ENCODE measurements around the gene XPO4.

XPO4 gene

DNA sequence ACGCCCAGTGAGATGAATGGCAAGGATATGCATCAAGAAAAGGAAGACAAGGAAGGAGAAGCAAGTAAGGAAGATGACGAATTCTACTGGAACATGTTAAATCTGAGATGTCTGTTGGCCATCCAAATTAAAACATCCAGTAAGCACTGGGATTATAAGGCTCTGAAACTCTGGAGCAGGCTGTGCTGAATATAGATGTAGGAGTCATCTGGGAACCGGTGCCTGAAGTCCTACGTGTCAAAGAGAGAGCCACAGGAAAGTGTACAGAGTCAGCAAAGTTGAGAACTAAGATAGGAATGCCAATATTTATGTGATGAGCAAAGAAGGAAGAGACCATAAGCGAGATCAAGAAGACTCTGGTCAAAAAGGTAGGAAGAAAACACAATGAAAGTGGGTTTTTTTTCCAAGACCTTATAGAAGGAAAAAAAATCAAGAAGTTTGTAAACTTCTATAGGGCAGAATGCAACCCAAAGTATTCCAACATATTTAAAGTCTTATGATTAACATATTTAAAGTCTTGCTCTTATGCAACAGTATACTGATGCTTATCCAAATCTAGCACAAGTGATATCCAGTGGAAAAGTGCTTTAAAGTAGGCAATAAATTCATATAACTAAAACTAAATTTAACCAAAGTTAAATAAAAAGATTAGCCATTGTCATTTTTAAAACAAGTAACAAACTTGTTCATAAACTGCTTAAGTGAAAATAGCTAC lies 77.6 kb downstream of the XPO4 start:
- no peak overlapping the region for H3K9ac ChIP-seq (ENCODE audit: low read length)
- H3K9me3 ChIP-seq (ENCODE audit: control insufficient read depth, low read length): no peaks in the 10 kb centered on the region
- no peaks in the 10 kb centered on the region for H3K27me3 ChIP-seq (ENCODE audit: control insufficient read depth, insufficient read depth, low read length)
- H3K36me3 ChIP-seq (ENCODE audit: control insufficient read depth, insufficient read depth, low read length): no peaks in the 10 kb centered on the region
- no peak overlapping the region for H3K4me3 ChIP-seq (ENCODE audit: low read length)
- no peaks in the 10 kb centered on the region for H3K4me1 ChIP-seq (ENCODE audit: control insufficient read depth, insufficient read depth, low read length)

DNA sequence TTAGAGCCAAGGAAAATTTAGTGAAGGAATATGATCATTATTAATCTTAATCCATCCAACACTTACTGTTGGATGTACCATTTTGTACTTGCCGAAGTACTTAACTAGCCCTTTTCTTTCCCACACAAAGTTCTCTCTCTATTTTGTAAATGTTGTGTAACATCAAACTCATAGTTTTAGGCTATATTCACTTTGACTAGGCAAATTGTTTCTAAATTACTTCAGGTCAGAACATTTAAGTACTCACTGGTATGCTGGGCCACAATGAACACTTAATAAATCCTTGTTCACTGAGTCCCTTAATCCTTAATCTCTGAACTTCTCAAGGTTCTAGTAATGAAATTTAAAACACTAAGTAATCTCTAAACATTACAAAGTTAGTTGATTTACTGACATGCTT lies 79.5 kb downstream of the XPO4 start:
- H3K36me3 ChIP-seq (ENCODE audit: control insufficient read depth, insufficient read depth, low read length): no peaks in the 10 kb centered on the region
- H3K9ac ChIP-seq (ENCODE audit: low read length): no peak overlapping the region
- H3K27me3 ChIP-seq (ENCODE audit: control insufficient read depth, insufficient read depth, low read length): no peaks in the 10 kb centered on the region
- H3K4me3 ChIP-seq (ENCODE audit: low read length): no peak overlapping the region
- H3K4me1 ChIP-seq (ENCODE audit: control insufficient read depth, insufficient read depth, low read length): no peaks in the 10 kb centered on the region
- no peaks in the 10 kb centered on the region for H3K9me3 ChIP-seq (ENCODE audit: control insufficient read depth, low read length)

DNA sequence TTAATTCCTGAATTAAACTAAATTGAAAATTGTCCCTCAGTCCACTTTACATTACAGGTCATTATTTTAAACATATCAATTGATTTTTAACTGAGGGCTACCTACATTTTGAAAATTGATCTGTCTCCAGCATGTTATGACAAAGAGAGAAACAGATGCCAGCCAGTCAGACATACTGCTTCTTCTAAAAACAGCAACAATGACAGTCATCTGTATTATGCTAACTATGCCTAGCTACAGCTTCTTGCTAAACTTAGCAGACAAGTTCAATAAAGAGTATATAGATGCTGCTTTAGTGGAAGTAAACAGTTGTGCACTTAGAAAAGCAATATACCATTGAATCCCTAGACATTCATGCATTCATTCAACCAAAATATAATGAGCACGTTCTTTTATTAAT lies 80.1 kb downstream of the XPO4 start:
- Histone ChIP-seq H3K4me1 (ENCODE audit: control insufficient read depth, insufficient read depth, low read length) (no peaks in the 10 kb centered on the region), H3K36me3 (ENCODE audit: control insufficient read depth, insufficient read depth, low read length) (no peaks in the 10 kb centered on the region), H3K27me3 (ENCODE audit: control insufficient read depth, insufficient read depth, low read length) (no peaks in the 10 kb centered on the region), H3K9me3 (ENCODE audit: control insufficient read depth, low read length) (no peaks in the 10 kb centered on the region), H3K4me3 (ENCODE audit: low read length) (no peak overlapping the region), H3K9ac (ENCODE audit: low read length) (no peak overlapping the region)

DNA sequence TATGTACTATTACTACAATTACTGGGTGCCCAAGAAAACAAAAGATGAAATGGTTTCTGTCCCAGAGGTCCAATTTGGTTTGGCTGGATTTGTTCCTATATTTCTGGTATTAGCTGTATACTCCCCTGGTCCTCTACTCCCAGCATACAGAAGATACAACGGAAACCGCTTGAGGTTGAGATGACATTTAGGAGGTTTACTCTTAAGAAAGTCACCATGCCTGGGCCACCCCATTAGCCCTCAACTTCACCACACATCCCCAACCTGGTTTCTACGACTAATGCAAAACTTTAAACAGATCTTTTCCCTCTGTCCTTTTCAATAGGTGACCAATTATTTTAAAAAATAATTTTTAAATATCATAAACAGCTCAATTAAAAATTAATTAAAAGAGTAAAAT lies 82.8 kb downstream of the XPO4 start:
- Histone ChIP-seq H3K9me3 (ENCODE audit: control insufficient read depth, low read length) (no peaks in the 10 kb centered on the region), H3K27me3 (ENCODE audit: control insufficient read depth, insufficient read depth, low read length) (no peaks in the 10 kb centered on the region), H3K9ac (ENCODE audit: low read length) (no peak overlapping the region), H3K36me3 (ENCODE audit: control insufficient read depth, insufficient read depth, low read length) (no peaks in the 10 kb centered on the region), H3K4me1 (ENCODE audit: control insufficient read depth, insufficient read depth, low read length) (no peaks in the 10 kb centered on the region), H3K4me3 (ENCODE audit: low read length) (no peak overlapping the region)

DNA sequence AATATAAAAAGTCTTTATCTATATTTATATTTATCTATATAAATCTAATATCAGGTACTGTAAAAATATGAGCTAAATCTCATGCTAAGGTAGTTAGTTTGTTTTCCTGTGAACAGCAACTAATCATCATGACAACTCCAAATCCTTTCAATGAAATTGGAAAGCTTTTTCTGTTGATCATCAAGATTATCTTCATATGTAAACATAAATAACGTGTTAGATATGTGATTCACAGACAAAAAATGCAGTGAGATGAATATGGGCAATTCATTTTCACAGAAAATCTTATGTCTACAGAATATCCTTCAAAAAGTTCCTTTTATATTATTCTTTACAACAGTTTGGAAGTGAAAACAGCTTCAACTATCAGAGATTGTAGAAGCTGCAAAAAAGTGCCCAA lies 87.1 kb downstream of the XPO4 start:
- H3K9ac ChIP-seq (ENCODE audit: low read length): no peak overlapping the region
- no peaks in the 10 kb centered on the region for H3K9me3 ChIP-seq (ENCODE audit: control insufficient read depth, low read length)
- no peaks in the 10 kb centered on the region for H3K36me3 ChIP-seq (ENCODE audit: control insufficient read depth, insufficient read depth, low read length)
- no peak overlapping the region for H3K4me3 ChIP-seq (ENCODE audit: low read length)
- H3K4me1 ChIP-seq (ENCODE audit: control insufficient read depth, insufficient read depth, low read length): peaks cover 4% of the 10 kb centered on the region
- no peaks in the 10 kb centered on the region for H3K27me3 ChIP-seq (ENCODE audit: control insufficient read depth, insufficient read depth, low read length)

DNA sequence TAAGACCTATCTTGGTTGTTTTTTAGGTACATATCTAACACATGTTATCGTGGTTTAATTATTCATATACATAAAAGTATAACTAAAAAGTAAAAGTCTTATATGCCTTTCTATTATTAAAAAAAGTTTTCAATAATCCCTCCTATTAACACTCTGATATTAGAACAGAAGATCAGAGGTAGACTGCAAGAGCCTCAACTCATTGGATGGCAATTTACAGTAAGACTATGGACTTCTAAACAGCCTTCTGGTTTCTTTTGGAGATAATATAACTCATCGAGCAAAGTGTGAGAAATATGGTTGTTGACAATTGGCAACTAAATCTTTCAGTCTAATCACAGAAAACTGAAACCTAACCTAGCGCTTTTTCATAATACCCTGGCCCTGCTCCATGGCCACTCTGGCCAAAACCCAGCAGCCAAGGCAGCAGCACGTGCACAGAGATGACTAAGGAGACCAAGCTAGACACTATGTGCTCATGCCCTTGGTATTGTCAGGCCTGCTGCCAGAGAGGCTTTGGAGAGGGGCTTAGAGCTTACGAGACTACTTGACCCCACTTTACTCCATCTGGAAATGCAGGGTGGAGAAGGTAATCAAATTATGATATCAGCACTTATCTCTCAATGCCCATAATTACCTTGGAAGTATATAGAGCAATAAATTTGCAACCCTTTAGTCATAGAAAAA lies 88.2 kb downstream of the XPO4 start:
- Histone ChIP-seq H3K4me1 (ENCODE audit: control insufficient read depth, insufficient read depth, low read length) (peaks cover 4% of the 10 kb centered on the region), H3K4me3 (ENCODE audit: low read length) (no peak overlapping the region), H3K9me3 (ENCODE audit: control insufficient read depth, low read length) (no peaks in the 10 kb centered on the region), H3K36me3 (ENCODE audit: control insufficient read depth, insufficient read depth, low read length) (no peaks in the 10 kb centered on the region), H3K27me3 (ENCODE audit: control insufficient read depth, insufficient read depth, low read length) (no peaks in the 10 kb centered on the region), H3K9ac (ENCODE audit: low read length) (no peak overlapping the region)

DNA sequence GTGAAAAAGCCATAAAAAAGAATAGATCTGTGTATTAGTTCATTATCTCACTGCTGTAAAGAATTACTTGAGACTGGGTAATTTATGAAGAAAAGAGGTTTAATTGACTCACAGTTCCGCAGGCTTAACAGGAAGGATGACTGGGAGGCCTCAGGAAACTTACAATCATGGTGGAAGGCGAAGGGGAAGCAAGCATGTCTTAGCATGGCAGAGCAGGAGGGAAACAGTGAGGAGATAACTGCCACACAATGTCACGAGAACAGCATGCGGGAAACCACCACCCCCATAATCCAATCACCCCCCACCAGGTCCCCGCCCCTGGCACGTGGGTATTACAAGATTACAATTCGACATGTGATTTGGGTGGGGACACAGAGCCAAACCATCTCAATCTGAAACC lies 89.7 kb downstream of the XPO4 start:
- peaks cover 4% of the 10 kb centered on the region for H3K4me1 ChIP-seq (ENCODE audit: control insufficient read depth, insufficient read depth, low read length)
- H3K9ac ChIP-seq (ENCODE audit: low read length): no peak overlapping the region
- H3K27me3 ChIP-seq (ENCODE audit: control insufficient read depth, insufficient read depth, low read length): no peaks in the 10 kb centered on the region
- no peaks in the 10 kb centered on the region for H3K36me3 ChIP-seq (ENCODE audit: control insufficient read depth, insufficient read depth, low read length)
- H3K4me3 ChIP-seq (ENCODE audit: low read length): no peak overlapping the region
- no peaks in the 10 kb centered on the region for H3K9me3 ChIP-seq (ENCODE audit: control insufficient read depth, low read length)

DNA sequence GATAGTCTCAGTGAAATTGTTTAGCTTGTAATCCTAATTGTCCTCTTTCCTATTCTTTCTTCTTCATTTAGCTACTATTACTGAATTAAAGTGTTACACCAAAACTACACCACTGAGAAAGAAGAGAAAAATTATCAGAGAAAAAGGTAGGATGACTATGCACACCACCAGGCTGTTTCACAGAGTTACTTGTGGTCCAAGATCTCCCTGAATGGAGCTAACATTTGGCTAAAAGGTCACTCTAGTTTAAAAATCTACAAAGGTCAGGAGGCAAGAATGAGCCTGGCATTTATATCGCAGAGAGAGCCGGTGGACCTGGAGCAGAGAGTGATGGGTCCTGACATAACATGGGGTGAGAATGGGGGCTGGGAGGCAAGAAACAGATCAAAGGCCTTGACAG lies 91.7 kb downstream of the XPO4 start:
- H3K4me1 ChIP-seq (ENCODE audit: control insufficient read depth, insufficient read depth, low read length): peaks cover 4% of the 10 kb centered on the region
- H3K27me3 ChIP-seq (ENCODE audit: control insufficient read depth, insufficient read depth, low read length): no peaks in the 10 kb centered on the region
- no peaks in the 10 kb centered on the region for H3K9me3 ChIP-seq (ENCODE audit: control insufficient read depth, low read length)
- no peak overlapping the region for H3K9ac ChIP-seq (ENCODE audit: low read length)
- no peaks in the 10 kb centered on the region for H3K36me3 ChIP-seq (ENCODE audit: control insufficient read depth, insufficient read depth, low read length)
- H3K4me3 ChIP-seq (ENCODE audit: low read length): no peak overlapping the region

DNA sequence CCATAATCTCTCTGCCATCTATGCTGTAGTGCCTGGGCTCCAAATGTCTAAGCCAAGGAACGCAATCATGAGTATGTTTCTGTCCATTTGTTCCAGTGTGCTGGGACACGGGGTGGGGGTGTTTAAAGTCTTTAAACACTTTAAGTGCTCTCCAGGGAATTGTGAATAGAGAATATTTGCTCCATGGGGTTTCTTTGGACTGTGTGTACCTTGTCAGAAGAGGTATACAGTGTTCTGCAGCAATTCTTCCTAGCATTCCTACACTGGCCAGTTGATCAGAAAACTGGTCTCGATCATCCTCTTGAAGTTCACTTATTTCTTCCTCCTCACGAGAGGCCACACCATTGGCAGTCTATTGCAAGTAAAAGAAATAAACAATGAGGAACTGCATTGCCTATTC lies 93.7 kb downstream of the XPO4 start:
- Histone ChIP-seq H3K27me3 (ENCODE audit: control insufficient read depth, insufficient read depth, low read length) (no peaks in the 10 kb centered on the region), H3K4me3 (ENCODE audit: low read length) (no peak overlapping the region), H3K4me1 (ENCODE audit: control insufficient read depth, insufficient read depth, low read length) (no peaks in the 10 kb centered on the region), H3K36me3 (ENCODE audit: control insufficient read depth, insufficient read depth, low read length) (no peaks in the 10 kb centered on the region), H3K9me3 (ENCODE audit: control insufficient read depth, low read length) (no peaks in the 10 kb centered on the region), H3K9ac (ENCODE audit: low read length) (no peak overlapping the region)

DNA sequence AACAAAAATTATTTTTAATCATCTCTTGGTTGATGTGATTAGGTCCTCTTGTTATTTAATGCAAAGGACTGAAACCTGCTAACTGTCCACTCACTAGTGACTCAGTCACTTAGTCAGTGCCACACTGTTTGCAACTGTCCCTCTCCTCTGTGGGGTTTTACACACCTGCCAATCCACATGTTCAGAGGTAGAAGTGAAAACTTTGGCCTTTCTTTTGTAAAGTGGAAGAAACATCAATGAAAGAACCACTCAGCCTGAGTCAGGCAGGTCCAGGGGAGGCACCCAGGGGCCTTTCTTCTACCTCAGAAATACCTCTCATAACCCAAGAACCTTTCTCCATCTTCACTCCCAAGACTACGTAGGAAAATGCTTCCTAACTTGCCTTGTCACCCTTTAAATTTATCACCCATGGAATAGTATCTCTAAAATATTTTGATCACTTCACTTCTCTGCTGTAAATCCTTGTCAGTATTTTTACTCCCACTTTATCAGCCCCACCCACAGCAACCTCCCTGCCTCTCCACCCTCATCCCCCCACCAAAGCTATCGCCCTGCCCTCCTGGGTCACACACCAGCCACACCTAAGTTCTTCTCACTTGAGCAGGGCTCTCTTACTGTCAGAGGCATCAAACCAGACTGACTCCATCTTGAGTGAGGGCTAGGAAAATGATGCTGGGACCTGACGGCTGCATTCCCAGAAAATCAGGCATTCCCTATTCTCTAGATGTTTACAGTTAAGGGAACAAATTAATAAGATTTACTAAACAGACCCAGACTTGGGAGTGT lies 99.2 kb downstream of the XPO4 start:
- Histone ChIP-seq H3K9me3 (ENCODE audit: control insufficient read depth, low read length) (no peaks in the 10 kb centered on the region), H3K27me3 (ENCODE audit: control insufficient read depth, insufficient read depth, low read length) (no peaks in the 10 kb centered on the region), H3K36me3 (ENCODE audit: control insufficient read depth, insufficient read depth, low read length) (no peaks in the 10 kb centered on the region), H3K4me1 (ENCODE audit: control insufficient read depth, insufficient read depth, low read length) (no peaks in the 10 kb centered on the region), H3K9ac (ENCODE audit: low read length) (no peak overlapping the region), H3K4me3 (ENCODE audit: low read length) (no peak overlapping the region)

DNA sequence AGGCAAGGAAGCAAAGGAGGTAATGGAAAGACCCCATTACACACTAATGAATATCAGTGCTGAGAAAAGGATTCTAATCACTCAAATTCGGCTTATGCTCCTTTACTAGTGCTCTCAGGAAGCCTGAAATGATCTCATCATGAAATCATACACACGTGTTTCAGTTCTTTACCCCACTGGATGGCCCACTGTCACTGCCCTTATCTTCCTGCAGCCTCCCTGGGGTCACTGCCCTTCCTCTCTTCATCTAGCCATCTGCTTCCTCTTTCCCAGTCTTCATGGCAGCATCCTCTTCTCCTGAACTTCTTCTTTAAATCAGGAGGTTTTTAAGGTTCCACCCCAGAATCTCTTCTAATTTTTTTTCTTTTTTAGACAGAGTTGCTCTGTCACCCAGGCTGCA lies 100.8 kb downstream of the XPO4 start:
- H3K27me3 ChIP-seq (ENCODE audit: control insufficient read depth, insufficient read depth, low read length): no peaks in the 10 kb centered on the region
- no peaks in the 10 kb centered on the region for H3K36me3 ChIP-seq (ENCODE audit: control insufficient read depth, insufficient read depth, low read length)
- H3K9me3 ChIP-seq (ENCODE audit: control insufficient read depth, low read length): no peaks in the 10 kb centered on the region
- H3K4me3 ChIP-seq (ENCODE audit: low read length): no peak overlapping the region
- no peak overlapping the region for H3K9ac ChIP-seq (ENCODE audit: low read length)
- no peaks in the 10 kb centered on the region for H3K4me1 ChIP-seq (ENCODE audit: control insufficient read depth, insufficient read depth, low read length)

DNA sequence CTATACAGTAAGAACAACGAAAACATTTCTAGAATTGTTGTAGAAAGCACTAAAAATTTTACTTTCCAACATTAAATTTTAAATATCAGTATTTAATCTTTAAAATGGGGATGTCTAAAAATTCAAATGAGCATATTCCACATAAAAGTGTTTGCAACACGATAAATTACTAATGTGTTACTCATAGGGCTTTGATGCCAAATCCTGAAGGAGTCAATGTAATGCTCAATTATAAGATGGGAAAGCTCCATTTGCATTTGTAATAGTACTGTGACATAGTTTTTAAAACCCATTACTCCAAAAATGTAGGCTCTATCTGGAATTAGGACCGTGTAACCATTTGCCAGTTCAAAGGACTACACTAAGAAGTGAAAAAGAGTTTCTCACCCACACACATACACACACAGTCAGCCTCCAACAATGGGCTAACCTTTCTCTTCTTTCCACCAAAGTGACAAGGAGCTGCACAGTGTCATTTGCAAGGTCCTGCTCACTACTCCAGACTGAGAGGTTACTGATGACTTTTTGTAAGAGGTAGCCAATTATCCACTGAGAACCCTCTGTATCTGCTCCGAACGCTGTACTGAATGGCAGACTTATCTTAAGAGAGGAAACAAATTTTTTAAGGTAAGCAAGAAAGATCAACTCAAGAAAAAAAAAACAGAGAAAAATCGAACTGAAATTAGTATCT lies 102.7 kb downstream of the XPO4 start:
- H3K9ac ChIP-seq (ENCODE audit: low read length): no peak overlapping the region
- H3K9me3 ChIP-seq (ENCODE audit: control insufficient read depth, low read length): no peaks in the 10 kb centered on the region
- no peaks in the 10 kb centered on the region for H3K36me3 ChIP-seq (ENCODE audit: control insufficient read depth, insufficient read depth, low read length)
- H3K27me3 ChIP-seq (ENCODE audit: control insufficient read depth, insufficient read depth, low read length): no peaks in the 10 kb centered on the region
- no peaks in the 10 kb centered on the region for H3K4me1 ChIP-seq (ENCODE audit: control insufficient read depth, insufficient read depth, low read length)
- no peak overlapping the region for H3K4me3 ChIP-seq (ENCODE audit: low read length)

Measured in mucosa of stomach (tissue), 1 donor.